Thymus (tissue), 11 donors: ENCODE data around the gene ULK1. TPM values are rescaled to one million over a fixed set of nuclear protein-coding genes. Genes with fewer than 3 reads are reported as not detected.
"Not testable (repeated sequence)": the region's sequence is repeated elsewhere in the genome, so short reads cannot be mapped to it uniquely, and the experiment has no call there.

Source experiments
- DNase-seq, 9 donors: peaks; one replicate each; pipeline ENCODE4 v3.0.0-alpha.2; 2013; ENCODE audit warnings: low spot score in 9 of 9, low read depth in 6 of 9, missing footprints in 1 of 9
- H3K27ac ChIP-seq, 2 donors: one replicate each; pipeline ENCODE4 v1.5.1; 2013; ENCODE audit warnings: control low read depth in 1 of 2, low read depth in 1 of 2, low read length in 1 of 2, mild to moderate bottlenecking in 1 of 2, moderate library complexity in 1 of 2
- H3K27me3 ChIP-seq, 2 donors: one replicate each; pipeline ENCODE4 v1.5.1; 2013; ENCODE audit warnings: low read length in 1 of 2; ENCODE audit not compliant: control insufficient read depth in 2 of 2, insufficient read depth in 1 of 2
- H3K36me3 ChIP-seq, 2 donors: one replicate each; pipeline ENCODE4 v1.5.1; 2013; ENCODE audit warnings: low read length in 1 of 2, mild to moderate bottlenecking in 1 of 2, moderate library complexity in 1 of 2; ENCODE audit not compliant: control insufficient read depth in 2 of 2, insufficient read depth in 2 of 2
- H3K4me1 ChIP-seq, 2 donors: one replicate each; pipeline ENCODE4 v1.5.1; 2013; ENCODE audit warnings: low read length in 2 of 2; ENCODE audit not compliant: control insufficient read depth in 2 of 2, insufficient read depth in 2 of 2
- H3K4me3 ChIP-seq, 2 donors: one replicate each; pipeline ENCODE4 v1.5.1; 2013; ENCODE audit warnings: low read length in 2 of 2, control low read depth in 1 of 2, mild to moderate bottlenecking in 1 of 2
- H3K9me3 ChIP-seq, 2 donors: one replicate each; pipeline ENCODE4 v1.5.1; 2013; ENCODE audit warnings: low read length in 1 of 2, mild to moderate bottlenecking in 1 of 2; ENCODE audit not compliant: control insufficient read depth in 2 of 2, insufficient read depth in 1 of 2
- WGBS: extraction: QIAGEN DNeasy Blood & Tissue Kit; methylation state at CpG from one replicate; pipeline ENCODE4 v1.1.7; 2013; 5-methylcytosine and 5-hydroxymethylcytosine counted together
- polyA plus RNA-seq: library from polyadenylated mRNA; stranded (reverse); fragments of 200-250 nt; gene quantifications from one replicate; pipeline ENCODE4 v1.2.3, GENCODE V29; 2013
- total RNA-seq: library from RNA; stranded (reverse); fragments of 120-200 nt; gene quantifications from one replicate; pipeline ENCODE4 v1.2.4, GENCODE V29; 2013
- donor health status: healthy.

Gene ULK1
- total and polyA plus RNA-seq, 2 donors = 4.2 to 39.2 TPM

DNA sequence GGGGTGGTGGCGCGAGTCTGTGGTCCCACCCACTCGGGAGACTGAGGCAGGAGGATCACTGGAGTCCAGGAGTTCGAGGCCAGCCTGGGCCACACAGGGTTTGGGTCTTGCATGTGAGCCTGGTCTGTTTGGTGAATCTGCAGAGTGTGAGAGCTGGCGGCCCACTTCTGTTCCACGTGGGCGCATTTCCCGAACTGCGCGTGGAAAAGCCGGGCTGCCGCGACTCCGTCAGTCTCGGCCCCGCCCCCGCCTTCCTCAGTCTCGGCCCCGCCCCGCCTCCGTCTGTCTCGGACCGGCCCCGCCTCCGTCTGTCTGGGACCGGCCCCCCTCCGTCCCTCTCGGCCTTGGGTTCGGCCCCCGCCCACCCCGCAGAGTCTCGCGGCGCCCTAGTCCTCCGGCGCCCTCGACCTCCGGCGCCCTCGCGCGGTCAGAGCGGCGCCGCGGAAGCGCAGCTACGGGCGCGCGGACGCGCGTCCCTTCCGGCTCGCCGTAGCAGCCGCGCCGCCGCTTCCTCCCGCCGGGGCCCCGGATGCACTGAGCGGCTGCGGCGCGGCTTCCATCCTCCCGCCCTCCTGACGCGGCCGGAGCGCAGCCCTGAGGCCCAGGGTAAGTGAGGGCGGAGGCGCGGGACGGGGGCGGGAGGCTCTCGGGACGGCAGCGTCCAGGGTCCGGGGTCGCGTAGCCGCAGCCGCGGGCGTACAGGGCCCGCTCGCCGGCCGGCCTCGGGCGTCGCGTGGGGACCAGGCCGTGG, 55.2 kb downstream of the ULK1 start, which contains the start of gene EP400:
TSS of gene EP400 (plus strand) at position 512 of the 751 bp plus-strand sequence. CDS start 10,678 bp downstream, outside the sequence.
- H3K27ac ChIP-seq = peak within 1 kb of the TSS in 1 of 2 donors; percentile 77

DNA sequence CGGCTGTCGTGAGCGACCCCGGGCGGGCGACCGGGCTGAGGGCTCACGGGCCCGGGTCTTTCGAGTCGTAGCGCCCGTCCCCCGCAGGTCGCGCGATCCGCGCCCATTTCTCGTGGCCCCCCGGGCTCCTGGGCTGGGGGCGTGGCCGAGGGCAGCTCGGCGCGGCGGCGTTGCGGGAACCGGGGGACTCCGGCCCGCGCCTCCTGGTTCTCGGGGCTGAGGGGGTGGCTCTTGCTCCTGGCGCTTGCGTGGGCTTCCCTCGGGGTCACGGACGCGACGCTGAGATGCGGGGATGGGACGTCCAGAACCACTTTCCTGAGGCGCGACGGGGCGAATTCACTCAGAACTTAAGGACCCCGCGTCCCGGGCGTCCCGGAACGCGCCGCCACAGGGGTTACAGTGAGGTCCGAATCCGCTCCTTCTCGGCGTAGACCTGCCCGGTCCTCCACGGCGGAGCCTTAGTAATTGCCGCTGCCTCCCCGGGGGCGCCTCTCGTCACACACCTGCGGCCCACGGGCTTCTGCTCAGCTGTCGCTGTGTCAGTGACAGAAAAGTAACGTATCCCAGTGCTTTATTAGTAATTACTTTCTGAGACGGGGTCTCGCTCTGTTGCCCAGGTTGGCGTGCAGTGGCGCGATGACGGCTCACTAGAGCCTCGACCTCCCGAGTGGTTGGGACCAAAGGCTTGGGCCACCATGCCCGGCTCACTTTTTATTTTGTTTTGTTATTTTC, 55.9 kb downstream of the ULK1 start:
- no peaks in the 10 kb centered on the region for H3K27me3 ChIP-seq
- H3K4me1 ChIP-seq = peaks cover 5 to 15% of the 10 kb centered on the region in 2 donors
- H3K27ac ChIP-seq = peak overlapping the region in 1 of 2 donors; percentile 60
- 2% methylated on average over 79 of the region's 79 CpGs for WGBS
- no peaks in the 10 kb centered on the region for H3K36me3 ChIP-seq
- DNase-seq = peak in 3 of 9 donors; percentile 12 to 46 (median 25)
- peak overlapping the region; percentile 77 to 98 for H3K4me3 ChIP-seq
- H3K9me3 ChIP-seq = no peaks in the 10 kb centered on the region

More for the DNA sequence above, 55.2 kb downstream of the ULK1 start, which contains the start of gene EP400:
- Histone ChIP-seq H3K27me3 (no peaks in the 10 kb centered on the region), H3K4me1 (peaks cover 5 to 15% of the 10 kb centered on the region in 2 donors), H3K36me3 (peaks cover 0 to 4% of the 10 kb centered on the region in 2 donors), H3K4me3 (peak within 1 kb of the TSS; percentile 77 to 98), H3K9me3 (peaks cover 0 to 2% of the 10 kb centered on the region in 2 donors)
- peak; percentile 34 to 94 (median 82) for DNase-seq
- 2% methylated on average over 97 of the region's 97 CpGs for WGBS

DNA sequence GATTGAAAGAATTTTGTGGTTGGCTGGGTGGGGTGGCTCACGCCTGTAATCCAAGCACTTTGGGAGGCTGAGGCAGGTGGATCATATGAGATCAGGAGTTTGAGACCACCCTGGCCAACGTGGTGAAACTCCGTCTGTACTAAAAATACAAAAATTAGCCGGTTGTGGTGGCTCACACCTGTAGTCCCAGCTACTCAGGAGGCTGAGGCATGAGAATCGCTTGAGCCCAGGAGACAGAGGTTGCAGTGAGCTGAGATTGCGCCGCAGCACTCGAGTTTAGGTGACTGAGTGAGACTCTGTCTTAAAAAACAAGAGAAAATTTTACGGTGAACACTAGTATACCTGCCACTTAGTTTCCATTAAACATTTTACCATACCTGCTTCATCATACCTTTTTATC, 59.4 kb downstream of the ULK1 start:
- WGBS = 95% methylated on average over 9 of the region's 9 CpGs
- DNase-seq = not testable (repeated sequence)

DNA sequence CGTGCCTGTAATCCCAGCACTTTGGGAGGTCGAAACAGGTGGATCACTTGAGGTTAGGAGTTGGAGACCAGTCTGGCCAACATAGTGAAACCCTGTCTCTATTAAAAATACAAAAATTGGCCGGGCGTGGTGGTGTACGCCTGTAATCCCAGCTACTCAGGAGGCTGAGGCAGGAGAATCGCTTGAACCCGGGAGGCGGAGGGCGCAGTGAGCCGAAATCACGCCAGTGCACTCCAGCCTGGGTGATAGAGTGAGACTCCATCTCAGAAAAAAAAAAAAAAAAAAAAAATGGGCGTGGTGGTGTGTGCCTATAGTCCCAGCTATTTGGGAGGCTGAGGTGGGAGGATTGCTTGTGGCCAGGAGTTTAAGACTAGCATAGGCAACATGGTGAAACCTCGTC, 60.0 kb downstream of the ULK1 start:
- peaks cover 5 to 19% of the 10 kb centered on the region in 2 donors for H3K4me1 ChIP-seq
- H3K27me3 ChIP-seq, H3K9me3 ChIP-seq, H3K27ac ChIP-seq, H3K36me3 ChIP-seq, H3K4me3 ChIP-seq, DNase-seq: not testable (repeated sequence)
- WGBS = 97% methylated on average over 13 of the region's 13 CpGs

More for the DNA sequence above, 59.4 kb downstream of the ULK1 start:
- peaks cover 5 to 23% of the 10 kb centered on the region in 2 donors for H3K4me1 ChIP-seq
- H3K9me3 ChIP-seq, H3K4me3 ChIP-seq, H3K36me3 ChIP-seq, H3K27me3 ChIP-seq, H3K27ac ChIP-seq: not testable (repeated sequence)

DNA sequence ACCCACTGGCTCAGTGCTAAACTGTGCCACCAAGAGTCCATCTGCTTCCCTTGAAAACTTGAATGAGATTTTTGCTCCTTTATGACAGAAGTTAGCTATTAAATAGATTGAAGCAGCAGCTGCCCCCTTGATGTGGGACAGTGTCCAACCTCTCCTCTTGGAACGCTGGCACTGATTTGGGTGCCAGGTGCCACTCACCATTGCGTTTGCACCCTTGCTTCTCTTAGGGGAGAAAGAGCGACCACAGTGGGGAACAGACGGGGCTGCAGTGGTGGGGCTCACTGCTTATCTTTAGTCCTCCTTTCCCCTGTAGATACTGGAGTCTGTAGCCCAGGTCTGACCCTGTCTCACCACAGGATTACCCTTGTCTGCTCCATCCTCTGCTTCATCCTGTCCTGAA, 64.7 kb downstream of the ULK1 start:
- Histone ChIP-seq H3K4me3 (no peak overlapping the region), H3K9me3 (no peaks in the 10 kb centered on the region), H3K36me3 (peaks cover 10 to 12% of the 10 kb centered on the region in 2 donors), H3K27ac (no peak overlapping the region), H3K27me3 (no peaks in the 10 kb centered on the region), H3K4me1 (peaks cover 0 to 9% of the 10 kb centered on the region in 2 donors)
- 96% methylated on average over 4 of the region's 4 CpGs for WGBS
- no peak for DNase-seq

DNA sequence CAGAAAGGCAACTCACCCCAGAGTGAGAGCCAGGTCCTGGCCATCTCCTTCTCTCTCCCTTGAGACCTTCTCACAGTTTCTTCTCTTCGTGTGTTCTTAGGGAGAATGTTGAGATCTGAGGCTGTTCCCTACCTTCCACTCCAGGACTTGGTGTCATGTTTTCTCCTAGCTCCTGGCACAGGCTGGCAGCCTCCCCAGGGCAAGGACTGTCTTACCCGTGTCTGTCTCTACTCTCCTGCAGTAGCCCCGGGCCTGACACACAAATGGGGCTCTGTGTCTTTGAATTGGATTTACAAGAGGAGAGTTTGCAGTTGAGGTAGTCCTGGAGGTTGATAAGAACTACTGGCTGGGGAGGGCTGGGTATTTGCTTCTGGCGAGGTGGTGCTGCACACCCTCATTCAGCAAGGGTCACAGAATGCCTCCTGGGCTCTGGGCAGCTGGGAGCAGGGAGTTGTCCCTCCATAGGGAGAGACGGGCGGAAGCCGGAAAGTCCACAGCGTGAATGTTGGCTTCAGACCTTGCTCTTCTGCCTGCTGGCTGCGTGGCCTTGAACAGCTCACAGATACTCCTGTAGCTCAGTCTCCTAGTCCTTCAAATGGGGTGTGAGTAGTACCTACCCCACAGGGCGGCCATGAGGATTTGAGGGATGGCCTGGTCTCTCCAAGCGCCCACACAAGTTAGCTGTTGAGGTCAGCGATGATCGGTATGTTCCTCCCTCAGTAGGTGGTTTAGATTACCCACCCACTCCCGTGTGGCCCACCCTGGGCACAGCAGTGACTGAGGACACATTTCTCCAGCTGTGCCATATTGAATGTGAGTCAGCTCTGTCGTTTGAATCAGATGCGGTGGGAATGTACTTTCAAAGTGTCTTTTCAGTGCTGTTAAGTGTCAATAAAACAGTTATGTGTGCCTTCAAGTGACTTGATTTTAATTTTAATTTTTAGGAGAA, 65.5 kb downstream of the ULK1 start:
- peaks cover 0 to 9% of the 10 kb centered on the region in 2 donors for H3K4me1 ChIP-seq
- DNase-seq = no peak
- H3K9me3 ChIP-seq = no peaks in the 10 kb centered on the region
- H3K36me3 ChIP-seq = peaks cover 10 to 12% of the 10 kb centered on the region in 2 donors
- H3K27ac ChIP-seq = no peak overlapping the region
- H3K4me3 ChIP-seq = no peak overlapping the region
- no peaks in the 10 kb centered on the region for H3K27me3 ChIP-seq
- 97% methylated on average over 16 of the region's 16 CpGs for WGBS

DNA sequence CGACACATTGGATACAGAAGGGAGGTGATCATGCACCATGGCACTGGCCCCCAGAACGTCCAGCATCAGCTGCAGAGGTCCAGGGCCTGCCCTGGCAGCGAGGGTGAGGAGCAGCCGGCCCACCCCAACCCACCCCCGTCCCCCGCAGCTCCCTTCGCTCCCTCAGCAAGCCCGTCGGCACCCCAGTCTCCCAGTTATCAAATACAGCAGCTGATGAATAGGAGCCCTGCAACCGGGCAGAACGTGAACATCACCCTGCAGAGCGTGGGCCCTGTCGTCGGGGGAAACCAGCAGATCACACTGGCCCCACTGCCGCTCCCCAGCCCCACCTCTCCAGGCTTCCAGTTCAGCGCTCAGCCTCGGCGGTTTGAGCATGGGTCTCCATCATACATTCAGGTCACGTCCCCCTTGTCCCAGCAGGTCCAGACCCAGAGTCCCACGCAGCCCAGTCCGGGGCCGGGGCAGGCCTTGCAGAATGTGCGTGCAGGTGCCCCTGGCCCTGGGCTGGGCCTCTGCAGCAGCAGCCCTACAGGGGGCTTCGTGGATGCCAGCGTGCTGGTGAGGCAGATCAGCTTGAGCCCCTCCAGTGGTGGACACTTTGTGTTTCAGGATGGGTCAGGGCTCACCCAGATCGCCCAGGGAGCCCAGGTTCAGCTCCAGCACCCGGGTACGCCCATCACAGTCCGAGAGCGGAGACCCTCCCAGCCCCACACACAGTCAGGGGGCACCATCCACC, 66.3 kb downstream of the ULK1 start:
- DNase-seq, H3K4me1 ChIP-seq, H3K27me3 ChIP-seq, H3K9me3 ChIP-seq, H3K27ac ChIP-seq, H3K4me3 ChIP-seq: not testable (repeated sequence)
- peaks cover 10 to 12% of the 10 kb centered on the region in 2 donors for H3K36me3 ChIP-seq
- WGBS = 98% methylated on average over 21 of the region's 30 CpGs

DNA sequence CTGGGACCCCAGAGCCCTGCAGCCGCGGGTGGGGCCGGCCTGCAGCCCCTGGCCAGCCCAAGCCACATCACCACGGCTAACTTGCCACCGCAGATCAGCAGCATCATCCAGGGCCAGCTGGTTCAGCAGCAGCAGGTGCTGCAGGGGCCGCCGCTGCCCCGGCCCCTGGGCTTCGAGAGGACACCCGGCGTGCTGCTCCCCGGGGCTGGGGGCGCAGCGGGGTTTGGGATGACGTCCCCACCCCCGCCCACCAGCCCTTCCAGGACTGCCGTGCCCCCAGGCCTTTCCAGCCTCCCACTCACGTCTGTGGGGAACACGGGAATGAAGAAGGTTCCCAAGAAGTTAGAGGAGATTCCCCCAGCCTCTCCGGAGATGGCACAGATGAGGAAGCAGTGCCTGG, 66.9 kb downstream of the ULK1 start:
- DNase-seq, H3K27ac ChIP-seq, H3K27me3 ChIP-seq, H3K4me3 ChIP-seq, H3K9me3 ChIP-seq, H3K4me1 ChIP-seq: not testable (repeated sequence)
- H3K36me3 ChIP-seq = peaks cover 10 to 12% of the 10 kb centered on the region in 2 donors
- over 99% methylated on average over 12 of the region's 20 CpGs for WGBS
